Panc1 (cell line): ENCODE data around the gene FBXO10. TPM values are rescaled to one million over a fixed set of nuclear protein-coding genes. Genes with fewer than 3 reads are reported as not detected.

Source experiments
- ATAC-seq: fragments of 200-7000 bp; cut with Tn5 transposase; 2 replicates; pipeline ENCODE4 v1.9.1; 2020; ENCODE audit warnings: mild to moderate bottlenecking, moderate library complexity
- BruUV-seq: library from RNA; stranded (reverse); fragments of 400-500 nt; replicated peaks from 2 replicates; lab custom pipeline; 2021; lab: Mats Ljungman, UMichigan
- CTCF ChIA-PET: fragments of 300-600 bp; sonication (Branson Sonifier 250); formaldehyde crosslinking; loops from one replicate; lab custom pipeline; 2022; ENCODE audit warnings: antibody characterized with exemption; lab: Charles Lee
- POLR2A ChIA-PET: fragments of 300-600 bp; sonication (Branson Sonifier 250); formaldehyde crosslinking; loops from one replicate; lab custom pipeline; 2022; ENCODE audit warnings: antibody characterized with exemption; lab: Charles Lee
- DNase-seq: peaks from one replicate; pipeline ENCODE4 v3.0.0-alpha.2; 2010; ENCODE audit warnings: low read depth, low spot score
- H3K27ac ChIP-seq: 2 replicates; pipeline ENCODE4 v1.5.1; 2011; ENCODE audit warnings: mild to moderate bottlenecking, low read length, inconsistent platforms
- H3K27me3 ChIP-seq: fragments of 200-500 bp; sonication (Bioruptor generic); 2 replicates; pipeline ENCODE4 v1.6.0; 2014; ENCODE audit warnings: low read length, inconsistent platforms; ENCODE audit not compliant: control insufficient read depth, insufficient read depth
- H3K36me3 ChIP-seq: fragments of 200-500 bp; sonication (Bioruptor generic); 2 replicates; pipeline ENCODE4 v1.5.1; 2014; ENCODE audit warnings: inconsistent platforms, mild to moderate bottlenecking, low read length, moderate library complexity; ENCODE audit not compliant: control insufficient read depth, insufficient read depth
- H3K4me1 ChIP-seq: 2 replicates; pipeline ENCODE4 v1.5.1; 2011; ENCODE audit warnings: inconsistent platforms, mild to moderate bottlenecking, low read length, moderate library complexity; ENCODE audit not compliant: control insufficient read depth, insufficient read depth
- H3K4me3 ChIP-seq, 2 experiments: 2 replicates each; pipeline ENCODE4 v1.5.1; 2011 to 2012; ENCODE audit warnings: low read depth in 2 of 2, low read length in 2 of 2, mild to moderate bottlenecking in 2 of 2, inconsistent platforms in 1 of 2, moderate library complexity in 1 of 2
- H3K9me3 ChIP-seq: fragments of 200-500 bp; sonication (Bioruptor generic); 2 replicates; pipeline ENCODE4 v1.5.1; 2014; ENCODE audit warnings: low read depth, mild to moderate bottlenecking, inconsistent platforms, low read length, moderate library complexity; ENCODE audit not compliant: control insufficient read depth, insufficient read depth
- CTCF ChIP-seq: fragments of 450-650 bp; IDR thresholded peaks from 2 replicates; pipeline ENCODE4 v1.5.1; 2017; ENCODE audit warnings: mild to moderate bottlenecking
- POLR2AphosphoS5 ChIP-seq: IDR thresholded peaks from 2 replicates; pipeline ENCODE4 v1.6.1; 2012; ENCODE audit warnings: mild to moderate bottlenecking, low read depth, low read length, moderate library complexity
- SIN3A ChIP-seq: IDR thresholded peaks from 2 replicates; pipeline ENCODE4 v1.6.1; 2012; ENCODE audit warnings: low read depth, mild to moderate bottlenecking, low read length, moderate library complexity, borderline replicate concordance; ENCODE audit not compliant: insufficient read depth
- TCF7L2 ChIP-seq: IDR thresholded peaks from 2 replicates; pipeline ENCODE4 v1.6.1; 2011; ENCODE audit warnings: mild to moderate bottlenecking, low read depth, low read length, inconsistent platforms
- in situ Hi-C: cut with HindIII; loops from 2 replicates; pipeline ENCODE4 v1.10.0; 2016; ENCODE audit warnings: low sequenced_read_pairs, low pct_unique_long_range_greater_than_20kb
- intact Hi-C: fragments of 100-400 bp; cut with micrococcal nuclease; formaldehyde crosslinking; loops from one replicate; pipeline ENCODE4 v1.10.0; 2022; ENCODE audit not compliant: unreplicated experiment
- total RNA-seq: library from RNA; stranded (reverse); gene quantifications from one replicate; pipeline ENCODE4 v1.2.1, GENCODE V29; 2021; ENCODE audit not compliant: unreplicated experiment
- TF ChIP-seq, protein P1 (sequence below), 2 experiments: IDR thresholded peaks; 2 replicates each; pipeline ENCODE4 v1.6.1; 2011 to 2012; ENCODE audit warnings: low read depth in 2 of 2, control low read depth in 1 of 2, low read length in 1 of 2, mild to moderate bottlenecking in 1 of 2, moderate library complexity in 1 of 2; ENCODE audit not compliant: insufficient read depth in 1 of 2

FBXO10 gene
- total RNA-seq, 1 experiment from 2014 or later: 39.8 TPM

DNA sequence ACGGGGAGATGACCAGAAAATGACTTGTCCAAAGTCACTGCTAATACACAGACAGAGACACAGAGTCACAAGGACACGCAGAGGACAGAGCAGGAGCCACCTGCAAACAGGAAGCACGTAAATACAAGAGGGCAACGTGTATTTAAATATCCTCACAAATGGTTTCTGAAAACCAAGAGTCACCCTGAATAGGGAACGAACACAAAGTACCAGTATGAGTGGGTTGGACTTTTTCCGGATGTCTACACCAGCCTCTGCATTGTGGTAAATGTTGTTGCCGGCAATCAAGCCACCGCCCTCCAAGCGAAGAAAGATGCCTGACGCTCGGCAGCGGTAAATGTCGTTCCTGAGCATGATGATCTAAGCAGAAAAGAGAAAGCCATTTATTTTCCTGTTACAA, 44.5 kb downstream of the FBXO10 start:
- H3K9me3 ChIP-seq: no peaks in the 10 kb centered on the region
- intact Hi-C loops (no loop called here), in situ Hi-C loops (no loop called here)
- no peaks in the 10 kb centered on the region; the same call in 1 of the 2 replicates for H3K36me3 ChIP-seq
- no peaks in the 10 kb centered on the region for H3K4me1 ChIP-seq
- POLR2A ChIA-PET: no interaction called here
- no peak overlapping the region for H3K4me3 ChIP-seq
- H3K27ac ChIP-seq: no peak overlapping the region
- DNase-seq (no peak), ATAC-seq (no peak)
- CTCF ChIA-PET: no interaction called here
- TF ChIP-seq CTCF (no peak), TCF7L2 (no peak), POLR2AphosphoS5 (no peak)
- no TSS peak for BruUV-seq
- no peaks in the 10 kb centered on the region for H3K27me3 ChIP-seq

- Histone ChIP-seq H3K27ac (no peak overlapping the region), H3K9me3 (no peaks in the 10 kb centered on the region), H3K27me3 (no peaks in the 10 kb centered on the region), H3K4me1 (no peaks in the 10 kb centered on the region), H3K4me3 (no peak overlapping the region), H3K36me3 (no peaks in the 10 kb centered on the region; the same call in none of the 2 replicates)
- DNase-seq (no peak), ATAC-seq (no peak)
- BruUV-seq: no TSS peak
- intact Hi-C loops (no loop called here), in situ Hi-C loops (no loop called here)
- TF ChIP-seq TCF7L2 (no peak), CTCF (no peak), POLR2AphosphoS5 (no peak), SIN3A (no peak)
- TF ChIP-seq, protein P1, sequence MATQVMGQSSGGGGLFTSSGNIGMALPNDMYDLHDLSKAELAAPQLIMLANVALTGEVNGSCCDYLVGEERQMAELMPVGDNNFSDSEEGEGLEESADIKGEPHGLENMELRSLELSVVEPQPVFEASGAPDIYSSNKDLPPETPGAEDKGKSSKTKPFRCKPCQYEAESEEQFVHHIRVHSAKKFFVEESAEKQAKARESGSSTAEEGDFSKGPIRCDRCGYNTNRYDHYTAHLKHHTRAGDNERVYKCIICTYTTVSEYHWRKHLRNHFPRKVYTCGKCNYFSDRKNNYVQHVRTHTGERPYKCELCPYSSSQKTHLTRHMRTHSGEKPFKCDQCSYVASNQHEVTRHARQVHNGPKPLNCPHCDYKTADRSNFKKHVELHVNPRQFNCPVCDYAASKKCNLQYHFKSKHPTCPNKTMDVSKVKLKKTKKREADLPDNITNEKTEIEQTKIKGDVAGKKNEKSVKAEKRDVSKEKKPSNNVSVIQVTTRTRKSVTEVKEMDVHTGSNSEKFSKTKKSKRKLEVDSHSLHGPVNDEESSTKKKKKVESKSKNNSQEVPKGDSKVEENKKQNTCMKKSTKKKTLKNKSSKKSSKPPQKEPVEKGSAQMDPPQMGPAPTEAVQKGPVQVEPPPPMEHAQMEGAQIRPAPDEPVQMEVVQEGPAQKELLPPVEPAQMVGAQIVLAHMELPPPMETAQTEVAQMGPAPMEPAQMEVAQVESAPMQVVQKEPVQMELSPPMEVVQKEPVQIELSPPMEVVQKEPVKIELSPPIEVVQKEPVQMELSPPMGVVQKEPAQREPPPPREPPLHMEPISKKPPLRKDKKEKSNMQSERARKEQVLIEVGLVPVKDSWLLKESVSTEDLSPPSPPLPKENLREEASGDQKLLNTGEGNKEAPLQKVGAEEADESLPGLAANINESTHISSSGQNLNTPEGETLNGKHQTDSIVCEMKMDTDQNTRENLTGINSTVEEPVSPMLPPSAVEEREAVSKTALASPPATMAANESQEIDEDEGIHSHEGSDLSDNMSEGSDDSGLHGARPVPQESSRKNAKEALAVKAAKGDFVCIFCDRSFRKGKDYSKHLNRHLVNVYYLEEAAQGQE (IDR thresholded peaks at IDR 0.05; ENCODE audit: insufficient read depth in 1 of 2, low read depth in 2 of 2, low read length in 1 of 2): no peak
- CTCF ChIA-PET: no interaction called here
- POLR2A ChIA-PET: interaction anchor here (0.8 kb wide), 1 partner anchor 908 kb away, joined by 3 read pairs; no protein-coding TSS in a partner anchor
Observed at GRCh38 chr9:37528652-37529471, 47.3 kb downstream of the FBXO10 start.
